Activated naive CD4-positive, alpha-beta T cell treated with anti-CD3 and anti-CD28 coated beads, Interleukin-2, amount 50 U/mL, for 16 hours (primary cell): ENCODE measurements around the gene TANK.
A peak's percentile ranks its signal among the peaks of the same experiment; 100 is the strongest.
"Not testable (repeated sequence)": the region's sequence is repeated elsewhere in the genome, so short reads cannot be mapped to it uniquely, and the experiment has no call there.

Experiments used
- DNase-seq: peaks from one replicate; pipeline ENCODE4 v3.0.0-alpha.2; 2020

The TANK gene

DNA sequence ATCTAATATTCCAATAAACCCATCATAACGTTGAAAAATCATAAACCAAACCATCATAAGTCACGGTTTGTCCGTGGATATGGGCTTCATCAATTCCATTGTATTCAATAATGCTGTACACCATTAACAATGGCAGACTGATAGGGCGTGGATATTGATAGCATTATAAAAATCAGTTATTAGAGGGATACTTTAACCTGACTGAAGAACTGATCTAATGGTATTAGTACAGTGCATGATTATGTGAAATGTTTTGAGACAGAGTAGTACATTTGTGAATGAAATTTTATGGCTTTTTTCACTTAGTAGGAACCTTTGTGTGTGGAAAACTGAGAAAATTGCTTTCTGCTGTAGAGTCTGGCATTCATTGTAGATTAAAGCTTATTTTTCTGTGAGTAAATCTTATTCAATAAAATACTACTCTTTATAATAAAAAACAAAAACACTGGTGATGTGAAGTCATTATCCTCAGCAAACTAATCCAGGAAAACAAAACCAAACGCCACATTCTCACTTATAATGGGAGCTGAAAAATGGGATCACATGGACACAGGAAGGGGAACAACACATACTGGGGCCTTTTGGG is 119.1 kb downstream of the TANK start:
- DNase-seq, result not testable (repeated sequence)

DNA sequence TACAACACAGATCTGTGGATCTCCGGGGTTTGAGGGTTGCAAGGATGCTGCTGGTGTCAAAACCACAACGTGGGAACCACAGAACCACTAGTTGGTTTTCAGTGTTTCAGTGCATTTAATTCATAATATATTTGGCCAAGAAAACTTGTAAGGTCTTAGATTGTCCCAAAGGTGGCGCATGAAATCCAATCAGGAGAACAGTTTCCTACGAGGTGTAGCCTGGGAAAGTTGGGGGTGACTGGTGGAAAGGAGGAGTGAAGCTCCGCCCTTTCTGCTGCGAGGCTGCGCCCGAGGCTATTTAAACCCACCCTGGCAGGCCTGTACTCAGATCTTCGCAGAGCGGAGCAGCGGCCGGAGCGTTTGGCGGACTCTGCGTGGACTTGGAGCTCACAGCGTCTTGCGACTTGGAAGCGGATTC is 120.7 kb downstream of the TANK start:
- DNase-seq, result peak; percentile 56

DNA sequence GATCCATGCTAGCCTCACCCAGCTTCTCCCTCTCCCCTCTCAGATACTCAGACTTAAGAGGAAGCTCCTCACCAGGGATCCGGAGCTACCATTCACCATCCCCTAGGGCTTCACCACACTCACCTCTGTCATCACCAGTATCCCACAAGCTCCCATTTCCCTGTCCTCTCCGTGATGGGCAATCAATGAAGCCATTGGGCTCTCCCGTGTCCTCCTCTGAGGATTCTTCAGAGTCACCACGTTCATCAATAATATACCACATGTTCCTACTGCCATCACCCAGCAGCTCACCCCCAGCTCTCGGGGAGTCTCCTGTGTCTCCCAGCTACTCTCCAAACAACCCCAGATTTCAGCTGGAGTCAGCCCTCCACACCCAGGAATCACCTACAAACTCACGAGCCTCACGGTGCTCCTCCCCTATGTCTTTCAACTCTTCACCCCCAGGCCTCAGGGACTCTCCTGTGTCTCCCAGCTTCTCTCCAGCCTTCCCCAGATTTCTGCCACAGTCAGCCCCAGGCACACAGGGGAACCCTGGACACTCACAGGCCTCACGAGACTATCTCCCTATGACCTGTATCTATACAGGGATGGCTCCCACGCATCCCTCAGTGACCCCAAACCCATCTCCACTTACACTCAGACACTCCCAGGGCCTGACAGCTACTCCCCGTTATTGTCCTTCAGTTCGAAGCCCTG is 121.5 kb downstream of the TANK start:
- not testable (repeated sequence) for DNase-seq

DNA sequence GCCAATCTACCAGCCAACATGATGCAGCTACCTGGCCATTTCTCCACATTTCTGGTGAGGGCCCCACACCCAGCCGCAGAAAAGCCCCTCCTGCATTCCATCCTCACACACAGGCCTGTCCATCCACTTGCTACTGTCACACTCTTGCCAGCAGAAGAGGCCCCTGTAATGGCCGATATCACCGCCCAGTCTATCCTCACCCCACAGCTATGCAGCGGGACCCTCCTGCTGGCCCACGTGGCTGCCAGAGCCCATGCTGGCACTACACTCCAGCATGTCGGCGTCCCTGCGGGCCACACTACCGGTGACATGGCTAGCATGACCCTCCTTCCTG is 122.0 kb downstream of the TANK start:
- not testable (repeated sequence) for DNase-seq

DNA sequence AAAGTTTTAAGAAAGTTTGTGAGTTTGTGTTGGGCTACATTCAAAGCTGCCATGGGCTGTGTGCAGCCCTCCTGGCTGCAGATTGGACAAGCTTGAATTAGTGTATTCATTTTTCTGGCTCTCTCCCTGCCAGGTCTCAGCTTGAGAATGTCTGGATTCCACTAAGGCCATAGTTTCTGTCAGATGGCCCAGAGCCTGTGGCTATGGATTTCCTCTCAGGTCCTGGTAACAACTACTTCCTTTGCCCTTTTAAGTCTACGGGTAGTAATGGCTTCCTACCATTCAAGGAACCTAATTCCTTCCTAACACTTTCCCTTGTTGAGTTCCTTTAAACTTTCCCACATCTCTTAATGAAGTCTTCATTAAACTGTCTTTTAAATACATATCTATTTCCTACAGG is 123.7 kb downstream of the TANK start:
- no peak for DNase-seq
